HG03097 (cell line): ENCODE measurements around the gene CFL1.

Experiments
- ATAC-seq: cut with Tn5 transposase; IDR thresholded peaks from one replicate; pipeline ENCODE4 v1.9.1; 2021; ENCODE audit not compliant: unreplicated experiment, low FRiP score

The CFL1 gene

GRCh38 chr11:65888163-65888814, 30.3 kb upstream of the CFL1 start, which contains the start of gene FIBP:
TSS of gene FIBP (minus strand) at chr11:65888471. CDS start at chr11:65888418, 53 bp downstream.
- ATAC-seq, result peak; percentile 38

DNA sequence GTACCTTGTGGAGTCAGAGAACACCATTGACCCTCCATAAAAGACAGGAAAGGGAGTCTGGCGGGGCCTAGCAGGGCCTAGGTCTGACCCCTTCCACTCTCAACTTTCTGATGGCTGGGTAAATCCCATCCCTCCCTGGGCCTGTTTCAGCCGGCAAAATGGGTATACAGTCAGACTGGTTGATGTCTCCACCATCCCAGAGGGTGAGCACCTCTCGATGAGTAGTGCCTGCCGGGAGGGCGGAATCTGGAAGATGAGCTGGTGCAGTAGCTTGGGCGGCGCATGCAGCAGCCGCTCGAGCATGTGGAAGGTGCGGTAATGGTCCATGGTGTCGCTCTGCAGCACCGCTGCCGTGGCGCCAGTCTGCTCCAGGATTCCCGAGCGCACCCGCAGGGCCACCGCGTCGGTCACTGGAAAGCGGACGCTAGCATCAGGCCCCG, 29.8 kb upstream of the CFL1 start:
- ATAC-seq, result no peak

- no peak for ATAC-seq
Measured at GRCh38 chr11:65886826-65887722, 29.1 kb upstream of the CFL1 start.

- ATAC-seq, result no peak
Measured at GRCh38 chr11:65885808-65886536, 28.0 kb upstream of the CFL1 start.

DNA sequence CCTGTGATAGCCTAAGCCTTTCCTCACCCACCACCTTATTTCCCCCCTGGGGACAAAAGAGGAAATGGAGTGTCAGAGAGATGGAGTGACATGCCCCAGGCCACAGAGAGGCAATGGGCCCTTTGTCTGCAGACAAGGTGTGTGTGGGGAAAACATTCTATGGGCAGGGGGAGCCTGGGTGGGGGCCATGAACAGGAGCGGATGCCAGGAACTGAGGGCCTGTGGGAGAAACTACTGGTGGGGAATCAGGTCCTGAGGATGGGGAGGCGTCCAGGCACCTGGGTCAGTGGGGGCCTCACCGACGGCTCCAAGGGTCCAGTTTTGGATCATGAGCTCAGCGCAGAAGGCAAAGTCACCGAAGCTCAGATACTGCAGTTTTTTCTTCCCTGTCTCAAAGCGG, 27.3 kb upstream of the CFL1 start:
- ATAC-seq, result no peak

DNA sequence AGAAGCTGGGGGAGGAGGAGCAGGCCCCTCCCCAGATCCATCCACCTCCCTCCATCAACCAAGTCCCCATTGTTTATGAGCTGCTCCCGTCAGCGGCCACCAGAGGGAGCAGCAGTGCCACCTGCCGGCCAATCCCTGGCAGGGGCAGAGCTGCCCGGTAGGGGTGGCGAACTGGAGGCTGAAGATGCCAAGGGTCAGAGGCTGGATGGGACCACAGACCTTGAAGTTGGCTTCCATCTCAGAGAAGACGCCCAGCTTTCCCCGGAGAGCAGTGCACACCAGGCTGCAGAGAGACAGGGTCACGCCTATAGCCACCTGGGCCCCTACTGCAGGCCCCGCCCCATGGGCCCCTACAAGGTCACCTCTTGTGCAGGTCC, 26.7 kb upstream of the CFL1 start:
- no peak for ATAC-seq

DNA sequence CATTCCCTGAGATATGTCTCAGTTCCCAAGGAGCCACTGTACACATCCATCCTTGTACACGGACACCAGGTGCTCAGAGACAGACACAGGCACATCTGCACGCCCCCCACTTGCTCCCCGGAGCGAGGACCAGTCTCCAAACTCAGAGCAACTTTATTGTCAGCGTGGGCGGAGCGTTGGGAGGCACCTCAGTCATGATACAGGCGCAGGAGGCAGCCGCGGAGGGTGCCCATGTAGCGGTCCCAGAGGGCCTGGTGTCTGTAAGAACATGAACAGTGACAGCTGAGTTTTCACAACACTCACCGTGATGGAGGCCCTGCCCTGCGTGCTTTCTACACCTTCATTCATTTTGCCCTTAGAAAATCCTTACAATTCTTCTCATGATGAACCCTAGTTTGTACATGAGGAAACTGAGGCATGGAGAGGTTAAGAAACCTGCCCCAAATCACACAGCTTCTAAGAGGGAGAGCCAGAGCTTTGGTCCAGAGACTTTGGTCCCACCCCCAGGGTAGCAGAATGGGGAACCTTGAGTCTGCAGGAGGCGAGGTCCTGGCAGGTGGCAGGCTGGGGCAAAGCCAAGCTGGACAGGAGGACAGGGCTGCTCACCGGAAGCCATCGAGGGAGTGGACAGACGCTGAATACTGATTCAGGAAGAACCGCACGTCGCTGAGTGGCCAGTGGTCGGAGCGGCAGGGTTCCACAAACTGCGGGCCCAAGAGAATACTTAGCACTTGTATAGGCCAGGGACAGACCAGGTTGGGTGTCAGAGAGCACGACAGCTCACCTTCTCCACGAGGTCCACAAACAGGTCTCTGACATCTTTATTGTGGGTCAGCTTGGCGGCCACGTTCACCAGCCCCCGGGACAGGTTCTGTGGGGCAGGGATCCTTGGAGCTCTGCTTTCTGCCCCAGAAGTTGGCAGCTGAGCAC, 26.1 kb upstream of the CFL1 start:
- no peak for ATAC-seq

- ATAC-seq, result no peak
Measured at GRCh38 chr11:65883058-65883761, 25.2 kb upstream of the CFL1 start.

DNA sequence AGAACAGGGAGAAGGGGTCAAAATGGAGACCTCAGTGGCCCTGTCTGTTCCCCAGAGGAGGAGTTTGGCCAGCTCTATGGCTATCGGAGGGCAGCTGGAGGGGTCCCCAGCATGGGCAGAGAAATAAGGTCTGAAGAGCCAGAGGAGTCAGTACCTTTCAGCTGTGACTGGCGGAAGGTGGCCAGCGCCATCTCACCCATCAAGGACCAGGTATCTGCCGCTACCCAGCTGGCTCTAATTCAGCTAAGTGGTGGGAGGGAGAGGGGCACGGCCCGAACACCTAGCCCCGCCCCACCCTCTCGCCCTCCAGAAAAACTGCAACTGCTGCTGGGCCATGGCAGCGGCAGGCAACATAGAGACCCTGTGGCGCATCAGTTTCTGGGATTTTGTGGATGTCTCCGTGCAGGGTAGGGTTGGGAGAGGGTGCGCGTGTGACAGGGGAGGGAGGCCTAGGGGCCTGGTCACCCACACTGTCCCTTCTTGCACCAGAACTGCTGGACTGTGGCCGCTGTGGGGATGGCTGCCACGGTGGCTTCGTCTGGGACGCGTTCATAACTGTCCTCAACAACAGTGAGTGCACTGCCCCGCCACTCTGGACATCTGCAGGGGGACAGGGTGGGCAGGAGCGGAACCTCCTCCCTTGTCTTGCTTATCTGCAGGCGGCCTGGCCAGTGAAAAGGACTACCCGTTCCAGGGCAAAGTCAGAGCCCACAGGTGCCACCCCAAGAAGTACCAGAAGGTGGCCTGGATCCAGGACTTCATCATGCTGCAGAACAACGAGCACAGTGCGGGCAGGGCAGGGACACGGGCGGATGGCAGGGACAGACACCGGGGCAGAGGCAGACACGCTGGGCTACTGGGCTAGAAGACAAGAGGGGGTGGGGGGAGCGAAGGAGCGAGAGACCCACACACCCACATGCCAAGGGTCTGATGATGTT, 24.4 kb upstream of the CFL1 start:
- ATAC-seq, result no peak

GRCh38 chr11:65880844-65881421, 23.0 kb upstream of the CFL1 start:
- no peak for ATAC-seq

DNA sequence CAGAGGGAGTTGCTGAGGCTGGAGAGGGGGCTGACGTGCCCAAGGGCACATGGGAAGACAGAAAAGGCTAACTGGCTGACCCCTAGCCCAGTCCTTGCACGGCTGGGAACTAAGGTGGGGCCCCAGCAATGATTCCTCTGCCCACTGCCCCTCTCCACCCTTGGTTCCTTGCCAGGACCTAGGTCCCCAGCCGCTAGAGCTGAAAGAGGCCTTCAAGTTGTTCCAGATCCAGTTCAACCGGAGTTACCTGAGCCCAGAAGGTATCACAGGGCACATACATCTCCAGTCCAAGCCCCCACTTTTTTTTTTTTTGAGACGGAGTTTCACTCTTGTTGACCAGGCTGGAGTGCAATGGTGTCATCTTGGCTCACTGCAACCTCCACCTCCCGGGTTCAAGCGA, 22.0 kb upstream of the CFL1 start:
- no peak for ATAC-seq

- no peak for ATAC-seq
Measured at GRCh38 chr11:65879617-65880016, 21.6 kb upstream of the CFL1 start, which contains the start of gene CTSW. TSS of gene CTSW (plus strand) at chr11:65879837. CDS start at chr11:65879855, 18 bp downstream.

- ATAC-seq, result peak; percentile 59
Measured at GRCh38 chr11:65873318-65874156, 15.6 kb upstream of the CFL1 start.

DNA sequence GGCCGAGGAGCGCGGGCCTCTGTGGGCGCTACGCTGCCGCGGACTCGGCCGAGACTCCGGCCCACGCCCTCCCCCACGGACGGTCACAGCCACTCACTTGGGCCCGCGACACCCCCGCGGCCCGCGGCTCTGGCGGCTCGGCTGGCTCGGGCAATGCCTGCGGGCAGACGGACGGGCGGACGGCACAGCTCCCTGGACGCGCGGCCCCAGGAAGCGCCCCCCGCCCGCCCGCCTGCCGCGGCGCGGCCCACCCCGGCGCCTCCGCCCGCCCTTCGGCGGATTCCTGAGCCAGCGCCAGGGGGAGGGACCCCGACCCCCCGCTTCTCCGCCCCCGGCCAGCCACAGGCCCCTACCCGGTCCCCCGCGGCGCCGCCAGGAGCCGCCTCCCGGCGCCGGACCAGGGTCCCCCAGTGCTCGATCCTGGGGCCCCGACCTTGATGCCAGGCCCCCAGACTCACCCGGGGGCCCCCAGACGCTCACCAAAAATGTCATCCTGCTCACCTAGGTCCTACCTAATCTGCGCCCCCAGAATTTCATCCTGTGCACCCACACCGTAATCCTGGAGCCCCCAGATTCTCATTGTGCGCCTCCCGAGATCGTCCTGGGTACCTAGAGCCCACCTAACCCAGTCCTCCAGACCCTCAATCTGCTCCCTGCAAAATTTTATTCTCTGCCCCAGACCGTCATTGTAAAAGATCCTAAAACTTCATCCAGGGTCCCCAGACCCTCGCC, 14.8 kb upstream of the CFL1 start, which contains the start of gene EFEMP2:
TSS of gene EFEMP2 (minus strand) at position 215 of the 732 bp plus-strand sequence. CDS start 446 bp downstream, outside the sequence.
- no peak for ATAC-seq

- no peak for ATAC-seq
Measured at GRCh38 chr11:65871811-65872548, 14.0 kb upstream of the CFL1 start.
